Measurements from ENCODE around the gene CUEDC1. TPM values are rescaled to one million over a fixed set of nuclear protein-coding genes. Genes with fewer than 3 reads are reported as not detected.

CUEDC1 gene
- total RNA-seq, 1 experiment from 2014 or later = 27.5 TPM

- Mint-ChIP-seq H3K4me3 (ENCODE audit: unreplicated experiment) (peak overlapping the region; percentile 72), H3K27me3 (ENCODE audit: insufficient read depth, unreplicated experiment) (no peaks in the 10 kb centered on the region), H3K4me1 (ENCODE audit: low read depth, unreplicated experiment) (peaks cover 36% of the 10 kb centered on the region), H3K27ac (ENCODE audit: unreplicated experiment) (peak overlapping the region; percentile 53), H3K9me3 (ENCODE audit: unreplicated experiment) (no peaks in the 10 kb centered on the region), H3K36me3 (ENCODE audit: insufficient read depth, unreplicated experiment) (peaks cover 8% of the 10 kb centered on the region)
- TF ChIP-seq CTCF (IDR thresholded peaks at IDR 0.05; ENCODE audit: insufficient read depth in 1 of 2, low read depth in 1 of 2, low read length in 1 of 2, severe bottlenecking in 1 of 2, unreplicated experiment in 1 of 2) = no peak
- Histone ChIP-seq H3K27me3 (replicated peaks; ENCODE audit: control insufficient read depth, insufficient read depth, low read length) (no peaks in the 10 kb centered on the region), H3K4me1 (peaks cover 53% of the 10 kb centered on the region), H3K9me3 (no peaks in the 10 kb centered on the region), H3K4me3 (ENCODE audit: low read depth, low read length) (peak overlapping the region; percentile 69), H3K36me3 (ENCODE audit: control insufficient read depth, insufficient read depth, low read length) (no peaks in the 10 kb centered on the region)
- ChIA-PET CTCF (interaction anchor here (0.7 to 2.7 kb wide), 9 partner anchors 11 to 93 kb away, joined by 3 to 10 read pairs (median 3); no protein-coding TSS in a partner anchor), POLR2A (interaction anchor here (0.6 to 1.7 kb wide), 6 partner anchors 43 to 104 kb away, joined by 3 to 9 read pairs (median 6); partner anchors contain the start of gene SRSF1)
- peak; percentile 66 to 71 for DNase-seq
- BruUV-seq (replicated peaks) = no TSS peak
- intact Hi-C loops (cut with micrococcal nuclease; ENCODE audit: unreplicated experiment) = loop anchor here (1.0 to 2.0 kb wide), 4 partner anchors 8 to 62 kb away; partner anchors contain the start of gene VEZF1
These were observed 622 bp downstream of the CUEDC1 start for GRCh38 chr17:57954397-57955182.

GRCh38 chr17:57953705-57954396 is 1.4 kb downstream of the CUEDC1 start:
- Histone ChIP-seq H3K27me3 (replicated peaks; ENCODE audit: control insufficient read depth, insufficient read depth, low read length) (no peaks in the 10 kb centered on the region), H3K4me3 (ENCODE audit: low read depth, low read length) (peak overlapping the region; percentile 69), H3K36me3 (ENCODE audit: control insufficient read depth, insufficient read depth, low read length) (no peaks in the 10 kb centered on the region), H3K4me1 (peaks cover 58% of the 10 kb centered on the region), H3K9me3 (no peaks in the 10 kb centered on the region)
- H3K4me1 Mint-ChIP-seq (ENCODE audit: low read depth, unreplicated experiment) = peaks cover 41% of the 10 kb centered on the region
- H3K9me3 Mint-ChIP-seq (ENCODE audit: unreplicated experiment) = no peaks in the 10 kb centered on the region
- no peak for TF ChIP-seq CTCF (IDR thresholded peaks at IDR 0.05; ENCODE audit: insufficient read depth in 1 of 2, low read depth in 1 of 2, low read length in 1 of 2, severe bottlenecking in 1 of 2, unreplicated experiment in 1 of 2)
- BruUV-seq (replicated peaks) = TSS peak; percentile 56
- POLR2A ChIA-PET = interaction anchor here (0.6 to 1.7 kb wide), 4 partner anchors 44 to 103 kb away, joined by 3 to 9 read pairs (median 6); partner anchors contain the start of gene SRSF1
- peak overlapping the region; percentile 72 for H3K4me3 Mint-ChIP-seq (ENCODE audit: unreplicated experiment)
- intact Hi-C loops (cut with micrococcal nuclease; ENCODE audit: unreplicated experiment) = loop anchor here (1.0 to 2.0 kb wide), 4 partner anchors 8 to 61 kb away; partner anchors contain the start of gene VEZF1
- no peak for DNase-seq
- H3K36me3 Mint-ChIP-seq (ENCODE audit: insufficient read depth, unreplicated experiment) = peaks cover 10% of the 10 kb centered on the region
- H3K27me3 Mint-ChIP-seq (ENCODE audit: insufficient read depth, unreplicated experiment) = no peaks in the 10 kb centered on the region
- CTCF ChIA-PET = interaction anchor here (0.7 to 2.7 kb wide), 7 partner anchors 10 to 92 kb away, joined by 3 to 10 read pairs (median 3); no protein-coding TSS in a partner anchor
- H3K27ac Mint-ChIP-seq (ENCODE audit: unreplicated experiment) = peak overlapping the region; percentile 53

- CTCF ChIA-PET = interaction anchor here (1.1 to 2.7 kb wide), 3 partner anchors 15 to 60 kb away, joined by 3 to 10 read pairs (median 3); no protein-coding TSS in a partner anchor
- H3K4me3 Mint-ChIP-seq (ENCODE audit: unreplicated experiment) = peak overlapping the region; percentile 72
These were observed 2.0 kb downstream of the CUEDC1 start for GRCh38 chr17:57953219-57953618.

More at GRCh38 chr17:57953219-57953618, 2.0 kb downstream of the CUEDC1 start:
- no peaks in the 10 kb centered on the region for H3K36me3 ChIP-seq (ENCODE audit: control insufficient read depth, insufficient read depth, low read length)
- POLR2A ChIA-PET = no interaction called here
- no peak for DNase-seq
- H3K36me3 Mint-ChIP-seq (ENCODE audit: insufficient read depth, unreplicated experiment) = peaks cover 16% of the 10 kb centered on the region
- no peak for TF ChIP-seq CTCF (IDR thresholded peaks at IDR 0.05; ENCODE audit: insufficient read depth in 1 of 2, low read depth in 1 of 2, low read length in 1 of 2, severe bottlenecking in 1 of 2, unreplicated experiment in 1 of 2)
- H3K9me3 ChIP-seq = no peaks in the 10 kb centered on the region
- H3K27me3 ChIP-seq (replicated peaks; ENCODE audit: control insufficient read depth, insufficient read depth, low read length) = no peaks in the 10 kb centered on the region
- no peak overlapping the region for H3K27ac Mint-ChIP-seq (ENCODE audit: unreplicated experiment)
- H3K9me3 Mint-ChIP-seq (ENCODE audit: unreplicated experiment) = no peaks in the 10 kb centered on the region
- intact Hi-C loops (cut with micrococcal nuclease; ENCODE audit: unreplicated experiment) = no loop called here
- H3K4me1 ChIP-seq = peaks cover 65% of the 10 kb centered on the region
- no peak overlapping the region for H3K4me3 ChIP-seq (ENCODE audit: low read depth, low read length)
- BruUV-seq (replicated peaks) = no TSS peak
- peaks cover 48% of the 10 kb centered on the region for H3K4me1 Mint-ChIP-seq (ENCODE audit: low read depth, unreplicated experiment)
- H3K27me3 Mint-ChIP-seq (ENCODE audit: insufficient read depth, unreplicated experiment) = no peaks in the 10 kb centered on the region

Measured in Caco-2 (cell line).